NCI-H1417 treated with DMSO at 0.1 percent for 48 hours (cell line): ENCODE data around the gene THAP5.

ENCODE experiments used
- DNase-seq: peaks from one replicate; lab custom pipeline; 2025; lab: John Stamatoyannopoulos, UW

The THAP5 gene

DNA sequence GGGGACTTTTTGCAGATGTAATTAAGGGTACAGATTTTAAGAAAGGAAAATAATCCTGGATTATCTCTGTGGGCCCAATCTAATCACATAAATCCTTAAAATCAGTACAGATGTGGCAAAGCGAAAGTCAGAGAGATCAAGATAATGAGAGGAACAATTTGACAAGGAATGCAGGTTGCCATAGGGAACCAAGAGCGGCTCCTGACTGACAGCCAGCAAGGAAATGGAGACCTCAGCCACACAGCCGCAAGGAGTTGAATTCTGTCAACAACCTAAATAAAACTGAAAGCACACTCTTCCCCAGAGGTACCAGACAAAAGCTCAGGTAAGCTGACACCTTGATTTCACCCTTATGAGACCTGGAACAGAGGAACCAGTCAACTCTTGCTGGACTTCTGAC lies 40.2 kb downstream of the THAP5 start:
- DNase-seq = no peak

DNA sequence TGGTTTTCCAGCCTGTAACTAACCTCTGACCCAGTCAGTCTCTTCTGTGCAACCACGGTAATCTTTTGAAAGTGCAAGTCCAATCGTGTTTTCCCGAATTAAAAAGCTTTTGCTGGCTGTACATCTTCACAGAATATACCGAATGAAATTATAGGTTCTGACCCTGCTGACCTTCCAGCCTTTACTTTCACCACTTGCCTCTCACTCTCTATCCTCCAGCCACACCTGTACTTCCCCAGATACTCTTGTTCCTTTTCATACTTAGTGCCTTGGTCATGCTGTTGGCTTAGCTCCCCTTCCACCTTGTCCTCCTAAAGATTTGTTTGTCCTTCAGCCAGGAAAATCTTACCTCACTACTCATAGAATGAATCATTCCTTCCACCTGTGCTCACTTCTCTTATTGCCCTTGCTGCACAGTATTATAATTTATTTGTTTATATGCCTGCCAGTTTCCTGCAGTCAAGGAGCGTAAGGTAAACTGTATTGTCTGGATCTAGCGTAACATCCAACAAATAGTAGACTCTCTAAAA lies 41.3 kb downstream of the THAP5 start:
- no peak for DNase-seq

DNA sequence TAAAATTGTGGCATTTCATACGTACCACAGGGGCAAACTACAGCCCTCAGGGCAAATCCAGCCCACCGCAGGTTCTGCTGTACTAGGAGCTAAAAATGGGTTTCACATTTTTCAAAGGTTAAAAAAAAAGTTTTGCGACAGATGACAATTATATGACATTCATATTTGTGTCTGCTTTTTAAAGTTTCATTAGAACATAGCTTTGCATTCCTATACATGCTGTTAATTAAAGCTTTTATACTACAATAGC lies 42.8 kb downstream of the THAP5 start:
- no peak for DNase-seq

DNA sequence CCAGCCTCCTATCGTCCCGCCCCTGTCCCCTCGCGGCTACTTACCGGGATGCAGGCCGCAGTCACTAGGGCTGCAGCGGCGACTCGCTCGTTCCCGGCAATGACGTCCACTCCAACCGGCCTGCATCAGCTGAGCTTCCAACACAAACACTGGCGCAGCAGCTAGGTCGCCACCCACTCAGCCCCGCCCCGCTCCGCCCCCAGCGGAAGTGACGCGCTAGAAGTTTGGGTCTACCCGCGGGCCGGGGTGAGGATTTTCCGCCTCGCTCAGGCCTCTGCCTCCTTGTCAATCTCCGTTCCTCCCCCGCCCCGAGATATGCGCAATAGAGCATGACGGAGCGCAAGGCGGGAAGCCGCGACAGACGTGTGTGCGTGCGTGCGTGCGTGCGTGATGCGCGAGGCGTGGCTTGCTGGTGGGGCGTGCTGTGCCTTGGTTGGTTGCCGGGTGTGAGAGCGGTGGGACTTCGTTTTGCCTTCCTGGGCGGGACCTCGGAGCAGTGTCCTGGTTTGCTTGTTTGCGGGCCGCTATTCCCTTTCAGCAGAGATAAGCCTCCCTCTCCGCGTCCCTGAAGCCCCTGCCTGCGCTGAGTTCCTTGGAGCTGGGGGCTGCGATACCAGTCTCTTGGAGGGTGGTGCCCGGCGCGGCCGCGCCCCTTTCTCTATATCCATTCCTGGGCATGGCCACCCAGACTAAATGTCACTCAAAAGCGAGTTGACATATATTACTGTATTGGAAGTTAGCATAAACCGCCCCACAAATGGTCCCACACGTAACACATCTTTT lies 43.3 kb downstream of the THAP5 start, which contains the start of gene PNPLA8:
Gene PNPLA8, minus strand, starts transcription at position 151 of the 783 bp plus-strand sequence. CDS start 10,644 bp downstream, outside the sequence.
- peak; percentile 98 for DNase-seq

DNA sequence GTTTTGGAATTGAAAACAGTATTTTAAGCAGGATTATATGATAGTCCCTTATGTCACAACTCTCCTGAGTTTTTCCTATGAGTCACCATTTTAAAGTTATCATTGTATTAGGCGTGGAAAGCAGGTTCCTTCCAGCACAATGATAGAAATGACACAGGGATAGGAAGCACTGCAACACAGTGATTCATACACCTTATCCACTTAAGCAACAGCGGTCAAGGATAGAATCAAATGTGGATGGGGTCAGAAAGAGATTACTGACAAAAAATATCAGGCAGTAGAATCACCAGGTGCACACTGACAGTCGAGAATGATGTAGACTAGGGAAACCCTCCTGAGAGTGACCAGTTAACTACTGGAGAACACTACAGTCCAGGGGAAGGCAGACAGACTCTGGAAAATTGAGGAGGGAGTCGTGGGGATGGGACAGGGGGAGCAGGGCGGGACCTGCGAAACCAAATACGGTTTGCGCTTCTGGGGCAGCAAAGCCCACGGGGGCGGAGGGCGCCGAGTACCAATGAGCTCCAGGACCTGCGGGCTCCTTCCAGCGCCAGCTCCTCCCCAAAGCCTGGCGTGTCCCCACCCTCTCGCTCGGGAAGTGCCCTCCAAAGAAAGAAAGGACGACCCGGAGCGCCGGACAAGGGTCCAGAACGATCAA lies 44.0 kb downstream of the THAP5 start:
- DNase-seq = no peak

DNA sequence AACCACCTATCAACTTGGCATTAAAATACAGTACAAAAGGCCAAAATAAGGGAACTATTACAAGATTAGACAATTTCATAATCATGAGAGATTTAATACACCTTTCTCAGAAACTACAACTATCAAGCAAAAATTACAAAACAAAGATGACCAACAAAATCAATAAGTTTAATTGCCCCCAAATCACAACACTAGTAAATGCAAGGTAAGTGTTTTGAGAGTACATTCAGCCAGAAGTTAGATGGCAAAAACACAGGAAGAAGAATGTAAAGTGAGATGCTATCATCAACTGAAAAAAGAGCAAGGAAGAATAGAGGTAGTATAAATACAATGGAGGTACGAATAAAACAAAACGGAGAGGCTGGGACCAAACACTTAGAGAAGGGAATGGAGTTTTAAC lies 46.7 kb downstream of the THAP5 start:
- no peak for DNase-seq

DNA sequence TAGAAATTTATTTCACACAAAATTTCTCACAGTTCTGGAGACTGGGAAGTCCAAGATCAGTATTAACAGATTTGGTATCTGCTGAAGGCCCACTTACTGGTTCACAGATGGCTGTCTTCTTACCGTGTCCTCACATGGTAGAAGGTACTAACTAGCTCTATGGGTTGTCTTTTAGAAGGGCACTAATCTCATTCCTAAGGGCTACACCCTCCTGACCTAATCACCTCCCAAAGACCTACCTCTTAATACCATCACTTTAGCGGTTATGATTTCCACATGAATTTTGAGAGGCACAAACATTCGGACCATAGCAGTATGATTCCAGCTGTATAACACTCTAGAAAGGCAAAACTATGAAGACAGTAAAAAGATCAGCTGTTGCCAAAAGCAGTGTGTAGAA lies 51.6 kb downstream of the THAP5 start:
- no peak for DNase-seq

DNA sequence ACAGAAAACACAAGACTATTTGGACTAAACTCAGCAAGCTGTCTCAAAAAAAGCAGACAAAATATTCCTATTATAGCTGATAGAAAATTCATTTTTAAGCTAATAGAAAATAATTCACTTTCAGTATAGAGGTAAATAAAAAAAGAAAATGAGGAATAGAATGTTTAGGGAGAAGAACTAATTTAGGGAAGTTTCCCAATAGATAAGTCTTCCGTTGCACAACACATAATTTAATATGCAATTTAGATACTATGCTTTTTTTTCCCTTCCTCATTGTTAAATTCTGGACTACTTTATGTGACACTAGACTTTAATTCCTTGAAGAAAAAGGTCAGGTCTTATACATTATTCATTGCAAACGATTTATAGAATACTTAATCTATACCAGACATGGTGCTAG lies 53.9 kb downstream of the THAP5 start:
- DNase-seq = no peak

DNA sequence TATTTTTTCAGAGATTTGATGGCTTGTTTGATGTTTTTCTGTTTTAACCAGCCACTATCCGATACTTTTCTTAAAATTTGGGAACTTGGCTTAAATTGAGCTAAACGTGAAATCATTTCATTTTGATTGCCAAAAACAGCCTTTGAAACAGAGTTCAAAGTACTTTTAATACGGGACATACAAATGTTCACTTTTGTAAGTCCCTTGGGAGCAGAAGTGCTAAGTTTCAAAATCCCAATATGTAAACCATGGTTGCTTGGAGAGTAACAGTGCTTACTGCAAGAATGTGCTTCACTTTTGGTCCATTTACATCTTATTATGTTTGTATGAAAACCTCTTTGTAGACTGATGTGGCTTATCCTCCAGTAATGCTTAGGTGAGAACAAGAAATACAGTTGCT lies 54.5 kb downstream of the THAP5 start:
- no peak for DNase-seq
